Cerebellar cortex (tissue), 1 donor: ENCODE measurements around the gene CNTN3.

Source experiments
- DNase-seq: peaks from one replicate; pipeline ENCODE4 v3.0.0-alpha.2; 2015; ENCODE audit warnings: low spot score

The CNTN3 gene

DNA sequence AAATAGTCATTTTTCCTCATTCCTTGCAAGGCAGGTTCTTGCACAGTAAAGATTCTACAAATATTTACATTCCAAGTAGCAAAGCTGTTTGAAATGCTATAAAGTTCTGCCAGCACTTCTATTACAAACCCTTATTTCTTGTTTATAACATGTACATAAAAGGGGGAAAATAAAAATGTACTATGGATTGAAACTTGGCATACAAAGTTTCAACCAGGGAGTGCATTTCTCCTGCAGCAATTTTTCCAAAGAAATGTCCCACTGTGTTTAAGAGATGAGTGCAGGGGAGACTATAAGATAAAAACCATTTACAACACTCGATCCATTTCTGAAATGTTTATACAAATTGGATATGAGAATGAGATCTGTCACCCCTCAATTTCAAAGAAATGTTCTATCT, 3.3 kb downstream of the CNTN3 start:
- DNase-seq = no peak

- DNase-seq = no peak
Measured at GRCh38 chr3:74607803-74608202, 6.7 kb downstream of the CNTN3 start.

- DNase-seq = no peak
Measured at GRCh38 chr3:74606996-74607395, 7.5 kb downstream of the CNTN3 start.

DNA sequence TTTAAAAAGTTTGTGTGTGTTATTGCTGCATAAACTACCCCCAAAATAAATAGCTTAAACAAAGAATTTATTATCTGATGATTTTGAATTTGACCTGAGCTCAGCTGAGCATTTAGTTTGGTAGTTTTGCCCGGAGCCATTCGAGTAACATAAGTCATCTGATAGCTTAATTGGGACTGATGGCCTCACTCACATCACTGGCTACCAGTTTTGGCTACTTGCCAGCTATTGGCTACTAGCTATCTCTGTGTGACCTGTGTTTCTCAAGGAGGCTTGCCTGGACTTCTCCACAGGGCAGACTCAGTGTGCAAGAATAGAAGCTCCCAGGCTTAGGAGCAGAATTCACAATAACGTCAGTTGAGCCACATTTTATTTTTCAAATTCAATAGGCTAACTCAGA, 9.0 kb downstream of the CNTN3 start:
- no peak for DNase-seq

GRCh38 chr3:74603292-74603691, 11.2 kb downstream of the CNTN3 start:
- DNase-seq = no peak

DNA sequence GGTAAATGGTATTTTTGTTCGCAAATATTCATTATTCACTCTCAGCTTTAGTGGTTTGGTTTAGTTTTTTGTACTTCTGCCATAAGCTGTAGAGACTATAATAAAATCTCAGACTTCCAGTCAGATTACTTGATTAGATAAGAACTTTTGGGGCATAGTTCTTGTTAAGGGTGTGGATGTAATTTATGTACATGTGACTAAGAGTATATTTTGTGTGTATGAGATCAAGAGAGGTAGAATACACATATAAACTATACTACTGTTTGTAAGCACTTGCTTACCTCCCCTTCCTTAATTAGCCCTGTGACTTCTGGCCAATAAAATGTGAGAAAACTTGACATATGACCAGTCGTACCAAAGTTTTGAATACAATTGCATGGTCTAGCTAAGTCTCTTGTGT, 12.0 kb downstream of the CNTN3 start:
- DNase-seq = no peak

DNA sequence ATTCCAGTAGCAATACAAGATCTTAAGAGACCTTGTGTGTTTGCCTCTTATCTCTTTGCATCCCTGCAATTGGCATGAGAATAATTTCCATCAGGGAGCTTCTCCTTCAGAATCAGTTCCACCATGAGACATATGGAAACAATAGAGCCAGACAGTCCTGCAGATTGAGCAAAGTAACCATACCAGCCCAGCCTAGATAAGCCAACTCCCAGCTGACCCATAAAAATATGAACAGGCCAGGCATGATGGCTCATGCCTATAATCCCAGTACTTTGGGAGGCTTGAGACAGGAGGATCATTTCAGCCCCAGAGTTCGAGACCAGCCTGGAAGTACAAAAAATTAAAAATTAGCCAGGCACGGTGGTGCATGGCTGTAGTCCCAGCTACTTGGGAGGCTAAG, 12.7 kb downstream of the CNTN3 start:
- DNase-seq = no peak

GRCh38 chr3:74599564-74599963, 14.9 kb downstream of the CNTN3 start:
- no peak for DNase-seq

- no peak for DNase-seq
Measured at GRCh38 chr3:74593152-74593551, 21.3 kb downstream of the CNTN3 start.

DNA sequence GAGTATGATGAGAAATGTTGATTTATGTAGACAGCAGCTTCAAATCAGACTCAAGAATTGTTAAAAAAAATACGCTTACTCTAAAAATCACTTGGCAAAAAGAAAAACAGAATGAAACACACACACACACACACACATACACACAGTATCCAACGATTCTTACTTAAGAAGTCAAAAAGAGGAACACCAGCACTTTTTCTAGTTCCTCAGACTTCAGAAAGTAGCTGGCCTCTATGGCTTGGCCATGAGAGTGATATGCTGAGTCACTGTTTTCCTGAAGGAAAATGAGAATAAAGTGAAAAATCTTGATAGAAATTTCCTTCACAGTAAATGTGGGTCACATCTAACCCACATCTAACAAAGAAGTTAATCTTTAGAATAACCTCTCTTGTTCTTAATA, 22.1 kb downstream of the CNTN3 start:
- no peak for DNase-seq

DNA sequence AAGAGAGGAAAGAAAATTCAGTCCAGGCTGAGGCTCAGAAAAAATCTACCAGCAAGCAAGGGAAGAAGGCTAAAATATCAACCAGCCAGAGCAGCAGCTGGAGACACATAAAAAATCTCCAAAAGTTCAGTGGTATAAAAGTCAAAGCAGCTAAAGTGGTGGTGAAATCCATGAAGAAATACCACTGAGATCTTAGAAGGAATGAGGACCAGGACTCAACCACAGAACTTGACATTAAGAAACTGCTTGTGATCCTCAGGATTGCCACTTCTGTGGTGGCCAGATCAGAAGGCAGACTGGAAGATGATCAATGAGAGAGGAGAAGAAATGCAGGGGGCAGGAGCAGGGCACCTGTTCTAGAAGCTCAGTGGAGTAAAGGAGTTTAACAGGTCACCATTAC, 22.5 kb downstream of the CNTN3 start:
- no peak for DNase-seq

GRCh38 chr3:74591342-74591741, 23.1 kb downstream of the CNTN3 start:
- no peak for DNase-seq

GRCh38 chr3:74590620-74591262, 23.7 kb downstream of the CNTN3 start:
- no peak for DNase-seq

GRCh38 chr3:74584782-74585181, 29.7 kb downstream of the CNTN3 start:
- DNase-seq = no peak

GRCh38 chr3:74582982-74583381, 31.5 kb downstream of the CNTN3 start:
- no peak for DNase-seq

- no peak for DNase-seq
Measured at GRCh38 chr3:74575857-74576256, 38.6 kb downstream of the CNTN3 start.

- DNase-seq = no peak
Measured at GRCh38 chr3:74571118-74571517, 43.3 kb downstream of the CNTN3 start.
